Suprapubic skin (tissue), 4 donors: Measurements from ENCODE around the gene IL32. TPM values are rescaled to one million over a fixed set of nuclear protein-coding genes. Genes with fewer than 3 reads are reported as not detected.

ENCODE experiments used
- DNase-seq, 2 donors: peaks; one replicate each; pipeline ENCODE4 v3.0.0-alpha.2; 2019; ENCODE audit warnings: low spot score in 2 of 2
- H3K27ac ChIP-seq: fragments of 200-600 bp; sonication (generic); one replicate; pipeline ENCODE4 v1.5.1; 2019
- H3K27me3 ChIP-seq: fragments of 200-600 bp; sonication (generic); one replicate; pipeline ENCODE4 v1.5.1; 2019
- H3K36me3 ChIP-seq: fragments of 200-600 bp; sonication (generic); one replicate; pipeline ENCODE4 v1.5.1; 2019
- H3K4me1 ChIP-seq: fragments of 200-600 bp; sonication (generic); one replicate; pipeline ENCODE4 v1.5.1; 2019
- H3K4me3 ChIP-seq: fragments of 200-600 bp; sonication (generic); one replicate; pipeline ENCODE4 v1.5.1; 2019; ENCODE audit warnings: mild to moderate bottlenecking
- H3K9me3 ChIP-seq: fragments of 200-600 bp; sonication (generic); one replicate; pipeline ENCODE4 v1.5.1; 2019
- CTCF ChIP-seq, 2 donors: fragments of 200-600 bp in 1 of 2; fragments of 450-650 bp in 1 of 2; sonication (generic) in 1 of 2; IDR thresholded peaks; one replicate each; pipeline ENCODE4 v1.5.1; 2016 to 2019; ENCODE audit warnings: antibody characterized with exemption in 2 of 2, mild to moderate bottlenecking in 1 of 2, moderate library complexity in 1 of 2
- EP300 ChIP-seq: sonication (generic); formaldehyde crosslinking; IDR thresholded peaks from one replicate; pipeline ENCODE4 v1.6.1; 2017; ENCODE audit warnings: antibody characterized with exemption
- POLR2A ChIP-seq, 2 donors: fragments of 450-650 bp; IDR thresholded peaks; one replicate each; pipeline ENCODE4 v1.6.1; 2017; ENCODE audit warnings: antibody characterized with exemption in 2 of 2, mild to moderate bottlenecking in 2 of 2, moderate library complexity in 2 of 2
- POLR2AphosphoS5 ChIP-seq, 3 donors: sonication (generic); formaldehyde crosslinking; IDR thresholded peaks; one replicate each; pipeline ENCODE4 v1.6.1; 2017; ENCODE audit warnings: antibody characterized with exemption in 3 of 3
- WGBS: methylation state at CpG from one replicate; pipeline ENCODE4 v1.1.5; 2018; 5-methylcytosine and 5-hydroxymethylcytosine counted together
- total RNA-seq, 4 donors: library from RNA; depleted of rRNA; stranded (reverse); fragments of >200 nt; gene quantifications; one replicate each; pipeline ENCODE4 v1.1.0, GENCODE V29; 2016

Gene IL32, protein sequence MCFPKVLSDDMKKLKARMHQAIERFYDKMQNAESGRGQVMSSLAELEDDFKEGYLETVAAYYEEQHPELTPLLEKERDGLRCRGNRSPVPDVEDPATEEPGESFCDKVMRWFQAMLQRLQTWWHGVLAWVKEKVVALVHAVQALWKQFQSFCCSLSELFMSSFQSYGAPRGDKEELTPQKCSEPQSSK
- 10 to 100 TPM in 1 of 4 donors, 1 to 10 TPM in 3; 2.6 to 11.9 (median 6.1) TPM for total RNA-seq

DNA sequence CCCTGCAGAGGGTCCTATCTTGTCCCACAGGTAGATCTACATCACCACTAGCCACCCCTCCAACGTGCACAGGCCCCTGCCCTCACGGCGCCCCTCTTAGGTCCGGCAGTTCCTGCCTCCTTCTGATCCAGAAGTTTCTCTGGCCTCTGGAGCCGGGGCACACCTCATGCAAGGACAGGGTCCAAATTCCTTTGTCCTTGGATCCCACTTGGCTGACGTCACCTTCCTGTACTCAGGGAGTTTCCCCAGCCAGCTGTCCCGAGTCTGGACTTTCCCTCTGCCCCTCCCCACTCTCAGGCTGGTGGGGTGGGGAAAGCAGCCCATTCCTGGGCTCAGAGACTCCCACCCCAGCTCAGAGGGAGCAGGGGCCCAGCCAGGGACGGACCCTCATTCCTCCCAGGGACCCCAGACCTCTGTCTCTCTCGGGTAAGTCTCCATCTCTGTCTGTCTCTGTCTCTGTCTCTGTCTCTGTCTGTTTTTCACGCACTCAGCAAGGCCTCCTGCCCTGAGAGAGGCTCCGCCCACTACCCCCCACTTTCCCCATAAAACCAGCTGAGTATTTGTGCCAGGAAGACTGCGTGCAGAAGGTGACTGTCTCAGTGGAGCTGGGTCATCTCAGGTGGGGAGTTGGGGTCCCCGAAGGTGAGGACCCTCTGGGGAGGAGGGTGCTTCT is at the start of gene IL32:
TSS of gene IL32 (plus strand) at position 572 of the 673 bp plus-strand sequence. CDS start 172 bp downstream, outside the sequence.
- 43% methylated on average over 13 of the region's 13 CpGs for WGBS

GRCh38 chr16:3015865-3016521 is 49.4 kb upstream of the IL32 start:
- Histone ChIP-seq H3K36me3 (no peaks in the 10 kb centered on the region), H3K4me1 (peaks cover 32% of the 10 kb centered on the region), H3K27me3 (peaks cover 56% of the 10 kb centered on the region), H3K4me3 (no peak overlapping the region), H3K27ac (no peak overlapping the region), H3K9me3 (no peaks in the 10 kb centered on the region)
- 95% methylated on average over 6 of the region's 13 CpGs for WGBS
- no peak for TF ChIP-seq POLR2A (IDR thresholded peaks at IDR 0.05)
- no peak for TF ChIP-seq CTCF (IDR thresholded peaks at IDR 0.05)
- no peak for TF ChIP-seq POLR2AphosphoS5 (IDR thresholded peaks at IDR 0.05)
- TF ChIP-seq EP300: no peak
- no peak for DNase-seq

More for the DNA sequence above, at the start of gene IL32:
- Histone ChIP-seq H3K9me3 (no peaks in the 10 kb centered on the region), H3K4me1 (peaks cover 36% of the 10 kb centered on the region), H3K27ac (peak within 1 kb of the TSS; percentile 41), H3K27me3 (no peaks in the 10 kb centered on the region), H3K4me3 (peak within 1 kb of the TSS; percentile 40), H3K36me3 (no peaks in the 10 kb centered on the region)
- no peak for DNase-seq
- TF ChIP-seq EP300 (no peak), POLR2AphosphoS5 (IDR thresholded peaks at IDR 0.05) (no peak), POLR2A (IDR thresholded peaks at IDR 0.05) (no peak), CTCF (IDR thresholded peaks at IDR 0.05) (no peak)

- WGBS: 62% methylated on average over 15 of the region's 20 CpGs
- Histone ChIP-seq H3K27me3 (peaks cover 43% of the 10 kb centered on the region), H3K36me3 (no peaks in the 10 kb centered on the region), H3K4me1 (peaks cover 41% of the 10 kb centered on the region), H3K4me3 (no peak overlapping the region), H3K27ac (no peak overlapping the region), H3K9me3 (no peaks in the 10 kb centered on the region)
- no peak for DNase-seq
- TF ChIP-seq POLR2A (IDR thresholded peaks at IDR 0.05) (no peak), POLR2AphosphoS5 (IDR thresholded peaks at IDR 0.05) (no peak), EP300 (no peak), CTCF (IDR thresholded peaks at IDR 0.05) (no peak)
These were observed 48.1 kb upstream of the IL32 start for GRCh38 chr16:3017344-3017743.

DNA sequence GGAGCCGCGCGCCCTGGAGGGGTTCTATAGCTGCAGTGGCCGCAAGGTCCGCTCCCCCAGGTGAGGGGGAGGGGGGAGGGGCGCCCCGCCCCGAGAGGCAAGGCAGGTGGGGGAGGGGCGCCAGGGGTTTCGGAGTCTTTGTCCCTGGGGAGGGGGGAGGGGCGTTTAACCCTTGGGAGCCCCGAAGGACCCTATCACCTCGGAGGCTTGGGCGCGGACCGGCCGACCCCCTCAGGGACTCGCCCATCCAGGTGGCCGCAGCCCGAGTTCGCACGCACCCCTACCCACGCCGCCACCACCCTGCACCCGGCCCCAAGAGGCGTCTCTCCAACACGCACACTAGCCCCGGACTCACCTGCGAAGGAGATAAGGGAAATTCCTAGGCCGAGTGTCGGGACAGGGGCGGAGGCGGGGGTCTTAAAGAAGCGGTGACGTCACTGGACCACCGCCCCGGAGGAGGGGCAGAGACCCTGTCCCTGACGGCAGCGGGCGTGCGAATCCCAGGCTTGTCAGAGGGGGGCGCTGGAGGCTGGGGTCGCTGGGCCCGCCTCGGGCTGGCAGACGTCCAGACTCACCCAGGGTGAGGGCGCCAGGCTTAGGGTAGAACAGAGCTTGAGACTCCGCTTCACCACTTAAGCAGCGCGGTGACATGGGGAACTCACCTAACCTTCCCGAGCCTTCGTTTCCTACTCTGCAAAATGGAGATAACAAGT is 47.5 kb upstream of the IL32 start, which contains the start of gene CLDN6:
TSS of gene CLDN6 (minus strand) at position 390 of the 713 bp plus-strand sequence. CDS start 2,162 bp downstream, outside the sequence.
- H3K36me3 ChIP-seq: no peaks in the 10 kb centered on the region
- H3K4me3 ChIP-seq: no peak within 1 kb of the TSS
- TF ChIP-seq POLR2A (IDR thresholded peaks at IDR 0.05) (no peak), EP300 (no peak), POLR2AphosphoS5 (IDR thresholded peaks at IDR 0.05) (no peak), CTCF (IDR thresholded peaks at IDR 0.05) (no peak)
- no peak within 1 kb of the TSS for H3K27ac ChIP-seq
- no peaks in the 10 kb centered on the region for H3K9me3 ChIP-seq
- peaks cover 41% of the 10 kb centered on the region for H3K4me1 ChIP-seq
- DNase-seq: no peak
- H3K27me3 ChIP-seq: peaks cover 37% of the 10 kb centered on the region
- WGBS: 7% methylated on average over 22 of the region's 52 CpGs
